ENCODE measurements around the gene C1QTNF6.

DNA sequence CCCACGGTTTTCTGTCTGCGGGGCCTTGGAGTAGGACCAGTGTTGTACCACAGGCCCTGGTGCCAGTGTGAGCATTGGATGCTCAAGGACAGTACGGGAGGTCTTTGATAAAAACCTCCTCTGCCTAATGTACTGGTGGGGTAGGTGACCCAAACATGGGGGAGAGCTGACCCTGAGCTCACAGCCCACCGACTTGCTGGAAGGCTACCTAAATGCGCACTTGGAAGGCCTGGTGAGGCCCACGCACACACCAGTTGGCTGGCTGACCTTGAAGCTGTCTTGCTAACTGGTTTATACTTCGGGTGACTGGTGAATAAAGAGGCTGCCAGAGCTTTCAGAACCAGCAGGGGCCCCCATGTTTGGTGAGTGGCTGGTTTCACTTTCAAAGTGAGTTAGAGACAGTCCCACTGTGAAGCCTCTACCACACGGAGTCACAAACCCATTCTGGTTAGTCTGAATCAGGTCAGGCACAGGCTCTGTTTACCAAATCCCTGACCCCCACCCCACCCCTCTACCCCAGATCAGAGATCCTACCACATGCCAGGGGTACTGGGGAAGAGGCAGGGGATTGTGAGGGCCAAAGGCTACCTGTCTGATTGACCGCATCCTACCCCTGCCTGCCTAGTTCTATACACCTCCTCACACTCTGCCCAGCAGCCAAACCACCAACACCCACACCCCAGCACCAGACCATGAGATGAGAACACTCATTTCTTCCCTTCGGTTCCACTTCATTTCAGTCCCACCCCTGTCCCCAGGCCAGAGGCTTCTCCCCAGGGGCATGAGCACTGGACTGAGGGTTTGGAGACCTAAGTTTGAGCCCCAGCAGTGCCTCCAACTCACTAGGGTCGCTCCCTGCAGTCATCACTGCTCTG is 25.6 kb downstream of the C1QTNF6 start:
- TF ChIP-seq, protein P1, sequence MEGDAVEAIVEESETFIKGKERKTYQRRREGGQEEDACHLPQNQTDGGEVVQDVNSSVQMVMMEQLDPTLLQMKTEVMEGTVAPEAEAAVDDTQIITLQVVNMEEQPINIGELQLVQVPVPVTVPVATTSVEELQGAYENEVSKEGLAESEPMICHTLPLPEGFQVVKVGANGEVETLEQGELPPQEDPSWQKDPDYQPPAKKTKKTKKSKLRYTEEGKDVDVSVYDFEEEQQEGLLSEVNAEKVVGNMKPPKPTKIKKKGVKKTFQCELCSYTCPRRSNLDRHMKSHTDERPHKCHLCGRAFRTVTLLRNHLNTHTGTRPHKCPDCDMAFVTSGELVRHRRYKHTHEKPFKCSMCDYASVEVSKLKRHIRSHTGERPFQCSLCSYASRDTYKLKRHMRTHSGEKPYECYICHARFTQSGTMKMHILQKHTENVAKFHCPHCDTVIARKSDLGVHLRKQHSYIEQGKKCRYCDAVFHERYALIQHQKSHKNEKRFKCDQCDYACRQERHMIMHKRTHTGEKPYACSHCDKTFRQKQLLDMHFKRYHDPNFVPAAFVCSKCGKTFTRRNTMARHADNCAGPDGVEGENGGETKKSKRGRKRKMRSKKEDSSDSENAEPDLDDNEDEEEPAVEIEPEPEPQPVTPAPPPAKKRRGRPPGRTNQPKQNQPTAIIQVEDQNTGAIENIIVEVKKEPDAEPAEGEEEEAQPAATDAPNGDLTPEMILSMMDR (IDR thresholded peaks at IDR 0.05) = no peak
- TF ChIP-seq, protein P2, sequence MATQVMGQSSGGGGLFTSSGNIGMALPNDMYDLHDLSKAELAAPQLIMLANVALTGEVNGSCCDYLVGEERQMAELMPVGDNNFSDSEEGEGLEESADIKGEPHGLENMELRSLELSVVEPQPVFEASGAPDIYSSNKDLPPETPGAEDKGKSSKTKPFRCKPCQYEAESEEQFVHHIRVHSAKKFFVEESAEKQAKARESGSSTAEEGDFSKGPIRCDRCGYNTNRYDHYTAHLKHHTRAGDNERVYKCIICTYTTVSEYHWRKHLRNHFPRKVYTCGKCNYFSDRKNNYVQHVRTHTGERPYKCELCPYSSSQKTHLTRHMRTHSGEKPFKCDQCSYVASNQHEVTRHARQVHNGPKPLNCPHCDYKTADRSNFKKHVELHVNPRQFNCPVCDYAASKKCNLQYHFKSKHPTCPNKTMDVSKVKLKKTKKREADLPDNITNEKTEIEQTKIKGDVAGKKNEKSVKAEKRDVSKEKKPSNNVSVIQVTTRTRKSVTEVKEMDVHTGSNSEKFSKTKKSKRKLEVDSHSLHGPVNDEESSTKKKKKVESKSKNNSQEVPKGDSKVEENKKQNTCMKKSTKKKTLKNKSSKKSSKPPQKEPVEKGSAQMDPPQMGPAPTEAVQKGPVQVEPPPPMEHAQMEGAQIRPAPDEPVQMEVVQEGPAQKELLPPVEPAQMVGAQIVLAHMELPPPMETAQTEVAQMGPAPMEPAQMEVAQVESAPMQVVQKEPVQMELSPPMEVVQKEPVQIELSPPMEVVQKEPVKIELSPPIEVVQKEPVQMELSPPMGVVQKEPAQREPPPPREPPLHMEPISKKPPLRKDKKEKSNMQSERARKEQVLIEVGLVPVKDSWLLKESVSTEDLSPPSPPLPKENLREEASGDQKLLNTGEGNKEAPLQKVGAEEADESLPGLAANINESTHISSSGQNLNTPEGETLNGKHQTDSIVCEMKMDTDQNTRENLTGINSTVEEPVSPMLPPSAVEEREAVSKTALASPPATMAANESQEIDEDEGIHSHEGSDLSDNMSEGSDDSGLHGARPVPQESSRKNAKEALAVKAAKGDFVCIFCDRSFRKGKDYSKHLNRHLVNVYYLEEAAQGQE (IDR thresholded peaks at IDR 0.05; ENCODE audit: insufficient read depth in 1 of 2, low read depth in 2 of 2, low read length in 1 of 2) = no peak
- no peak for TF ChIP-seq POLR2AphosphoS5 (IDR thresholded peaks at IDR 0.05; ENCODE audit: low read depth, low read length)

Data from Panc1 (cell line).